GM12872 (cell line): ENCODE data around the gene MTUS2.

Experiments used
- CTCF ChIP-seq: IDR thresholded peaks from 3 replicates; pipeline ENCODE4 v1.5.1; 2011; ENCODE audit warnings: low read depth, mild to moderate bottlenecking, low read length, moderate library complexity; ENCODE audit not compliant: insufficient read depth

Gene MTUS2

DNA sequence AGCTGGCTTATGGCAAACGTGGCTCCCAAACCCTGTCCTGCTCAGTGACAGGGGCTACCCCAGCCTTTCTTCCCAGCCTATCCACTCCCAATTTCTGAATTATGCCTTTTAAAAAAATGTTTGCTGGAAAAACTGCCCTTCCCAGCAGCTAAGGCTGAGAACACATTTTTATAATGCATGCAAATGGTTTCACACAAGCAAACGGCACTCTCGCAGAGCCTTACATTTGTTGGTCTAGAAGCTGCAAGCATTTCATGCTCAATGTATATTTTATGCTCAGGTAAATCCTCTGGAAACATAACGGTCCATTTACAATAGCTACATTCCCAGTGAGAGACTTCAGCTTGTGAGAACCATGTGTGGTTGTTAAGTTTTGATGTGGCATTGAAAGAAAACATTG lies 713.9 kb downstream of the MTUS2 start:
- TF ChIP-seq CTCF, result no peak

DNA sequence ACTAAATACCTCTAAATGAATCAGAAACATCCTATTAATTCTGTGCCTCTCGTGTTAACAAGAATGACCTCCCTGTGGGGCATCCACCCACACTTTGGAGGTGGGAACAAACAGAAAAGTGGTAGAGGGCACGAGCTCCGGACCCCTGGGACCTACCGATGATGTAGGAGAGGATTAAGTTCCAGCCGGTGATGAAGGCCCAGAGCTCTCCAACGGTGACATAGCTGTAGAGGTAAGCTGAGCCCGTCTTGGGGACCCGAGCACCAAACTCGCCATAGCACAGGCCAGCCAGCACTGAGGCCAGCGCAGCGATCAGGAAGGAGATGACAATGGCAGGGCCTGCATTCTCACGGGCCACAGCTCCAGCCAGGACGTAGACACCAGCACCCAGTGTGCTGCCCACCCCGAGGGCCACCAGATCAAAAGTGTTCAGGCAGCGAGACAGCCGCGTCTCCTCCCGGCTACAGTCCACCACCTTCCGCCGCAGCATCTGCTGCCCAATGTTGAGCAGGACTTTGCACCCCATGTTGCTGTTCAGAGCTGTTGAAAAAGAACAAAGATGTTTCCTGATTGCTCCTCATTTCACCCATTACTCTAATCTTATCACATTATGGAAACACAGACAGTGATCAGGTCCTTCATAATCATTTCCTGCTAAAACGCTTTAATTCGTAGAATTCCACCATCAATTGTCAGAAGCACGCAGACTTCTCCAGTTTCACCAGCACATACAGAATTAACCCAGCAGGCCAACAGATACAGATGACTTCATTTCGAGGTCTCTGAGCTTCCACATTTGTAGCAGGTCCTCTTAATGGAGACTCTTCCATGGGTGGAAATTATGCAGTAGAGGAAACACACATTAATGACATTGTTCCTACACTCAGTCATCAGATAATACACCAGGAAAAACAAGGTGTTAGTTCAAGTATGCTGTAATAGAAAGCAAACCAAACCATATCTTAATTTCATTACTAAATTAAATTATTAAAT lies 715.8 kb downstream of the MTUS2 start:
- TF ChIP-seq CTCF, result no peak

- no peak for TF ChIP-seq CTCF
These were observed 716.7 kb downstream of the MTUS2 start for GRCh38 chr13:29536853-29537252.

- no peak for TF ChIP-seq CTCF
These were observed 717.9 kb downstream of the MTUS2 start for GRCh38 chr13:29537736-29538651.

DNA sequence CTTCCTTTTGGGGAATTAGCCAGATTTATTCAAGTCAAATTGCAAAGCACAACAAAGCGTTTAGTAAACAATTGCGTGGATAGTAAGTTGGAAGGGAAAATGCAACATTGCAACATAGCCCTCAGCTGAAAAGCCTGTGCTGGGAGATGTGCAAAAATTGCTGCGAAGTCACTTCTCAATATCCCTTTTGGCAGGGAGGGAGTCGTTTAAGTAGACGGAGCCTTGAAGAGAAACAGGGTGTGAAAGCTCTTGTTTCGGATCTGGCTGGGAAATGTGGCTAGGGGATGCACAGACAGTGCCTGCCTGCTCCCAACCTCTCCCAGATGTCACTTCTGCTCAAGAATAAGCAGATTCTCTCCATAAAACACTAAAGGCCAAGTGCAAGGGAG lies 718.5 kb downstream of the MTUS2 start:
- TF ChIP-seq CTCF, result no peak

DNA sequence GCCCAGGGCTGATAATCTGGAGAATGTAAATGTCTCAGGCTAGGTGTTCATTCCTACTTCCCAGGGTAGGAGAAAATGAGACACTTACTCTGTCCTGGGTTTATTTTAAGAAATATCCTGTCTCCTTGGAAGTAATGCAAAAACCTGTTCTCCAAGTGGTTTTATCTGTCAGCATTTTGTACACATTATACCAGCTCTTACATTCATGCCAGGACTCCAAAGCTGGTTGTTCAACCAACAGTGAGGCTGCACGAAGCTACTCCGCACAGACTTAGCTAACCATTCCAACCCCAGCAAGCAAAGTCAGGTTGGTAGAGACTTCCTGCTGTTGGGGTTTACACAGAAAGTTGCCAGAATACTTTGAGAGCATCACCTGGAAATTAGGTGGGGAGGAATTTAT lies 719.7 kb downstream of the MTUS2 start:
- no peak for TF ChIP-seq CTCF

DNA sequence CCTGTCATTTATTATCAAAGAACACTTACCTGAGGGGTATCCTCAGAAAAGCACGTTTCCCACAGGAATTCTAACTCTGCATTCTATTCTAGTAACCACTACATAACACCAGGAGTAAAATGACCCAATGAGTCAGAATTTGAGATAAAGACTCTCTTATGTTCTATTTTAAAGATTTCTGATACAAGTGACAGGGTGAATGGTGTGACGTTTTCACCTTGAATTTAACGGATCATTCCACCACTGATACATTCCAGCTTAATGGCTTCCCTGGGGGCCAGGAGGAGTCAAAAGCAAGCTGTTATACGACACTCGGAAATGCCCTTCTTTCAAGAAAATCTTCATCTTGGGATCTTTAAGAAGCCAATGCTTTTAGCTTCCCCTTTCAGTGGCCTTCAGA lies 720.2 kb downstream of the MTUS2 start:
- TF ChIP-seq CTCF, result no peak
